LNCaP clone FGC (cell line): Measurements from ENCODE around the gene STXBP5.

Source experiments
- DNase-seq: peaks from one replicate; pipeline ENCODE4 v3.0.0-alpha.2; 2011; ENCODE audit warnings: low read depth
- H3K4me3 ChIP-seq: 2 replicates; pipeline ENCODE4 v1.5.1; 2011; ENCODE audit warnings: mild to moderate bottlenecking, low read depth, low read length, control low read depth
- TF ChIP-seq, protein P1 (sequence below): IDR thresholded peaks from 2 replicates; pipeline ENCODE4 v1.5.1; 2012; ENCODE audit warnings: mild to moderate bottlenecking; ENCODE audit not compliant: control insufficient read depth, insufficient read depth; ENCODE audit errors: extremely low read depth

STXBP5 gene

DNA sequence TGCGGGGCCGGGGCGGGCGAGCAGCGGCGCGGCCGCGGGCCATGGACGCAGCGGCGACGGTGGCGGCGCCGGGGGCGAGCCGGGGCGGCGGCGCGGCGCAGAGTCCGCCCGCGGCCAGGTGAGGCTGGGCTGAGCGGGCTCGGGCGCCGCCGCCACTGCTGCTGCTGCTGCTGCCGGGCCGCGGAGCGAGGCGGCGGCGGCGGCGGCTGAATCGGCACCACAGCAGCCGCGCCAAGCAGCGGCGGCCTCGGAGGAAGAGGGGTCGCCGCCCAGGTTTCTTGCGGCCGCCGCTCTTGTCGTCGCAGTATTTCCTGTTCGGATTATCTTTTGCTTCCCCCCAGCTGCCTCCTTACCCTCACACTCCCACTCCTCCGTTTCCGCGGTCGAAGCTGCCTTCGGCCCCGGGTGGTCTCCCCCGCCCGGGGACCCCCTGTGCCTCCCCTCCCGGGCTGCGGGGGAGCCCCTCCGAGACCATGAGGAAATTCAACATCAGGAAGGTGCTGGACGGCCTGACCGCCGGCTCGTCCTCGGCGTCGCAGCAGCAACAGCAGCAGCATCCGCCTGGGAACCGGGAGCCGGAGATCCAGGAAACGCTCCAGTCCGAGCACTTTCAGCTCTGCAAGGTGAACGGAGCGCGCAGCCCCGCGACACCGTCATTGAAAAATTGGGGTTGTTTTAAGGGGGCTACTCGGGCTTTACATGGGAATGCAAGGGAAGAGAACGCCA lies at the start of gene STXBP5:
Gene STXBP5, plus strand, starts transcription at position 358 of the 726 bp plus-strand sequence. Its CDS starts 116 bp downstream, at position 474.
- peak within 1 kb of the TSS; percentile 87 for H3K4me3 ChIP-seq
- DNase-seq: no peak
- TF ChIP-seq, protein P1, sequence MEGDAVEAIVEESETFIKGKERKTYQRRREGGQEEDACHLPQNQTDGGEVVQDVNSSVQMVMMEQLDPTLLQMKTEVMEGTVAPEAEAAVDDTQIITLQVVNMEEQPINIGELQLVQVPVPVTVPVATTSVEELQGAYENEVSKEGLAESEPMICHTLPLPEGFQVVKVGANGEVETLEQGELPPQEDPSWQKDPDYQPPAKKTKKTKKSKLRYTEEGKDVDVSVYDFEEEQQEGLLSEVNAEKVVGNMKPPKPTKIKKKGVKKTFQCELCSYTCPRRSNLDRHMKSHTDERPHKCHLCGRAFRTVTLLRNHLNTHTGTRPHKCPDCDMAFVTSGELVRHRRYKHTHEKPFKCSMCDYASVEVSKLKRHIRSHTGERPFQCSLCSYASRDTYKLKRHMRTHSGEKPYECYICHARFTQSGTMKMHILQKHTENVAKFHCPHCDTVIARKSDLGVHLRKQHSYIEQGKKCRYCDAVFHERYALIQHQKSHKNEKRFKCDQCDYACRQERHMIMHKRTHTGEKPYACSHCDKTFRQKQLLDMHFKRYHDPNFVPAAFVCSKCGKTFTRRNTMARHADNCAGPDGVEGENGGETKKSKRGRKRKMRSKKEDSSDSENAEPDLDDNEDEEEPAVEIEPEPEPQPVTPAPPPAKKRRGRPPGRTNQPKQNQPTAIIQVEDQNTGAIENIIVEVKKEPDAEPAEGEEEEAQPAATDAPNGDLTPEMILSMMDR: no peak

DNA sequence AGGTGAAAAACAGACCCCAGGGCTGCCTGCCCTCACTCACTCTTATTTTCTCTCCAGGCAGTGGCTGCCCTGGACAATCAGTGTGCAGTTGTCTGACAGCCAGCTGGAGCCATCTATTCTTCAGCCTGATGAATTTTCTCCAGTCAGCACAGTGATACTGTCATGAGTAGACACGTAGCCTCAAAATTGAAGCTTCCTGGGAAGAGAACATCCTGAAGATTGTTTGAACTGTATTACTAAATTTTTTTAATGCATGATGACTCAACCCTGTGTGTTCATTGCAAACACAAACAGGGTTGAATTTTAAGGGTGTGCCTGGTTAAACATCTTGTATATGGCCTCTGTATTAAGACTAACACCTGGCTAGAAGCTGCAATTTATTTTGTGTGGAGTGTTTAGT lies 49.8 kb upstream of the STXBP5 start:
- DNase-seq: peak; percentile 78
- TF ChIP-seq, protein P1: no peak

DNA sequence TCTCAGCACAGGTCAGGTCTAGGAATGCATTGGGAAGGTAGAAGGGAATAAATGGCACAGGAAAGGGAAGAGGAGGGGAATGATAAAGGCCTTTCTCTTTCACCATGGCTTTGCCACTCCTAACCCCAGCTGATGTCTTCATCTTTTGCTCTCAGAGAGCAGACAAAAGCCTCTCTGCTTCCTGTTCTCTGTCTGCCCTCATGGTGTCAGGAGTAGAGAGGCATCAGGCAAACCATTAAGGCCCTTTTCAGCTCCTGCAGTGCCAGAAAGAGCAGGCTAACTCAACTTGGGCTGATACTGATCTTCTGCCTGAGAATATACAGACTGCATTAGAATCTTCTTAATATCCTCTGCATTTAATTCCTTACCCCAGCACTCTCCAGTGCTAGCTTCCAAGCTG lies 48.0 kb upstream of the STXBP5 start:
- no peak for DNase-seq
- TF ChIP-seq, protein P1: no peak
- H3K4me3 ChIP-seq: no peak overlapping the region

More for the DNA sequence above, 49.8 kb upstream of the STXBP5 start:
- H3K4me3 ChIP-seq: no peak overlapping the region

DNA sequence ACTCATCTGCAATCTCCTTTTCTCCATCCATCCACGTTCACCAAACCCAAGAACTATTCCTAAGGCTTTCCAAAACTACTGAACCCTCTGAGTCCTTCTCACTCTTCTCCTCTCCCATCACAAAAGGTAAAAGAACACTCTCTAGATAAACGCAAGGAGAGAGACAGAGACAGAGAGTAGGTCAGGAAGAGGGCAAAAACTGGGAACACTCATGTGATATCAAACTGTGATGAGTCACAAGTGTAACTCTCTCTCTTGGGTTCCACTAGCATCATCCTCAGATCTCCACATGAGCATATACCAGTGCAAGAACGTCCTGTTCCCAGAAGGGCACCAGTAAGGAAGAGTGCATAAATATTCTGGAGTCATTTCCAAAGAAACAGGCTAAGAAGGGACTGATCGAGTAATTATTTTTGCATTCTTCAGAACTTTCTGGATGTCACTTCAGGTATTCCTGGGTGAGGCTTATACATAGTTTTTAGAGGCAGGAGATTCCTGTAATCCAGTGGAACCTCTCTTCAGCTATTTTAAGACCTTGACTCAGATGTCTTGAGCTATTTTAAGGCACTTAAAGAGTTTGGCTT lies 47.3 kb upstream of the STXBP5 start:
- no peak for DNase-seq
- TF ChIP-seq, protein P1: no peak
- no peak overlapping the region for H3K4me3 ChIP-seq

DNA sequence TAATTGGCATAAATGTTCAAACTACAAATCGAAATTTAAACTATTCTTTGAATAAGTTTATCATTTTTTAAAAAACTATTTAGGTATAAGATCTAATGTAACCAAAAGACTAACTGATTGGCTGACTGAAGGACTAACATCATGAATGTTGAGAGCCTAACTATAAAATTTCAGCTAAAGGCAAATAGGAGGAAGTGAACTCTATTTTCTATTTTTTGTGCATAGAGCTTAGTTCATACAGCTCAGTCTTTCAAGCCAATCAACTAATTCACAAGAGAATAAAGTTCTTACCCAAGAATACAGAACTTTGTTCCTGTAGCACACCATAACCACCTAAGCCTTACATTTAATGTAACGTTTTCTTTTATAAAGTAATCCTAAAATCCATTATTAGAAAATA lies 46.3 kb upstream of the STXBP5 start:
- no peak for DNase-seq
- TF ChIP-seq, protein P1: no peak
- H3K4me3 ChIP-seq: no peak overlapping the region

DNA sequence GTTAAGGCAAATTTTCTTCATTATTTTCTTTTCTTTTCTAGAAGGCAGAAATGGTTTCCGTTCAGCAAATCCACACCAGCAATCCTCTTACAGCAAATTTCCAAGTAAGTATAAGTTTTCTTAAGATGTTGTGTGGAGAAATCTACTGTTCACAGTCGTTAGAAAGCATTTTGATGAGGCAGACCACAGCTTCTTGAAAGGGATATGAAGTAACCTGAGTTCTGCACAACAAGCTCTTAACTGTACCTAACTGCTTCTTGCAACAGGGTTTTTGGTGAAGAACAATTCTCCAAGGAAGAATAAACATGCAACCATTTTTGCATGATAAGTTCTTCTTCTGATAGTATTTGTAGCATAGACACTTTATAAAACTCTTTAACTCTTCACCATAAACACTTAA lies 45.3 kb upstream of the STXBP5 start:
- TF ChIP-seq, protein P1: no peak
- no peak for DNase-seq

More for the DNA sequence above, 45.3 kb upstream of the STXBP5 start:
- H3K4me3 ChIP-seq: no peak overlapping the region
